ENCODE measurements around the gene USHBP1.
A peak's percentile ranks its signal among the peaks of the same experiment; 100 is the strongest.

The USHBP1 gene

GRCh38 chr19:17263712-17264640, 569 bp downstream of the USHBP1 start:
- no peak for DNase-seq

GRCh38 chr19:17262557-17262956, 2.0 kb downstream of the USHBP1 start:
- DNase-seq = no peak

- DNase-seq = peak; percentile 69
These were observed 3.7 kb downstream of the USHBP1 start for GRCh38 chr19:17260842-17261325.

GRCh38 chr19:17259934-17260333, 4.6 kb downstream of the USHBP1 start:
- DNase-seq = no peak

GRCh38 chr19:17259118-17259780, 5.3 kb downstream of the USHBP1 start:
- DNase-seq = no peak

- no peak for DNase-seq
These were observed 8.4 kb downstream of the USHBP1 start for GRCh38 chr19:17256130-17256529.

- DNase-seq = no peak
These were observed 9.4 kb downstream of the USHBP1 start for GRCh38 chr19:17255150-17255621.

GRCh38 chr19:17254636-17255035, 9.9 kb downstream of the USHBP1 start:
- no peak for DNase-seq

- DNase-seq = no peak
These were observed 14.5 kb downstream of the USHBP1 start for GRCh38 chr19:17249887-17250548.

- no peak for DNase-seq
These were observed 16.4 kb downstream of the USHBP1 start for GRCh38 chr19:17248011-17248776.

GRCh38 chr19:17246681-17247425, 17.7 kb downstream of the USHBP1 start:
- DNase-seq = no peak

GRCh38 chr19:17245535-17245984, 19.0 kb downstream of the USHBP1 start, which contains the start of gene NR2F6:
NR2F6 (minus strand) TSS chr19:17245919; CDS start chr19:17245220, 699 bp downstream.
- no peak for DNase-seq

GRCh38 chr19:17244618-17245534, 19.7 kb downstream of the USHBP1 start:
- no peak for DNase-seq

- peak; percentile 28 for DNase-seq
These were observed 20.5 kb downstream of the USHBP1 start for GRCh38 chr19:17243830-17244617.

GRCh38 chr19:17243211-17243829, 21.2 kb downstream of the USHBP1 start:
- no peak for DNase-seq

GRCh38 chr19:17242431-17243208, 21.9 kb downstream of the USHBP1 start:
- DNase-seq = no peak

GRCh38 chr19:17240826-17241399, 23.6 kb downstream of the USHBP1 start:
- no peak for DNase-seq
